Measurements from ENCODE around the gene TMEM87B.

DNA sequence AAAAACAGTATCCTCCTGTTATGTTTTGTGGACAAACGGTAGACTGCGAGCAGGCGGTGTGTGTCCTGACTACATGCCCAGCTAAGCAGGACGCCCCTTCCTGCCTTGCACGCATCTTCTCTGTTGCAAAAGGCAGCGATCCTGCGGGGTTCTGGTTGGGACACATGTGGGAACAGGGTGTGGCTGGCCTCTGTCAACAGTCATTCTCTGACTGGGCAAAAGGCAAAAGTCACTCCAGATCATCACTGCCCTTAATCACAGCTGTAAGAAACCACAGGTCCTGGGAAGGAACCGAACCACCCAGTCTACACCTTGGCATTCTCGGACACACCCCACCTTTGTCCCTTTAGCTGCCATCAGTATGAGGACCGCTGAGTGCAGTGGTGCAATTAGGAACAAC is 44.3 kb upstream of the TMEM87B start:
- TF ChIP-seq POU5F1 (IDR thresholded peaks at IDR 0.05; ENCODE audit: low read depth, low read length) (no peak), POLR2AphosphoS5 (IDR thresholded peaks at IDR 0.05; ENCODE audit: low read depth, low read length) (no peak), EZH2 (IDR thresholded peaks at IDR 0.05; ENCODE audit: low read depth, low read length, severe bottlenecking) (no peak), JUN (IDR thresholded peaks at IDR 0.05; ENCODE audit: low read depth, low read length) (no peak), JUND (IDR thresholded peaks at IDR 0.05; ENCODE audit: low read length) (no peak), SRF (IDR thresholded peaks at IDR 0.05; ENCODE audit: low read depth, low read length) (no peak)
- TF ChIP-seq, protein P1, sequence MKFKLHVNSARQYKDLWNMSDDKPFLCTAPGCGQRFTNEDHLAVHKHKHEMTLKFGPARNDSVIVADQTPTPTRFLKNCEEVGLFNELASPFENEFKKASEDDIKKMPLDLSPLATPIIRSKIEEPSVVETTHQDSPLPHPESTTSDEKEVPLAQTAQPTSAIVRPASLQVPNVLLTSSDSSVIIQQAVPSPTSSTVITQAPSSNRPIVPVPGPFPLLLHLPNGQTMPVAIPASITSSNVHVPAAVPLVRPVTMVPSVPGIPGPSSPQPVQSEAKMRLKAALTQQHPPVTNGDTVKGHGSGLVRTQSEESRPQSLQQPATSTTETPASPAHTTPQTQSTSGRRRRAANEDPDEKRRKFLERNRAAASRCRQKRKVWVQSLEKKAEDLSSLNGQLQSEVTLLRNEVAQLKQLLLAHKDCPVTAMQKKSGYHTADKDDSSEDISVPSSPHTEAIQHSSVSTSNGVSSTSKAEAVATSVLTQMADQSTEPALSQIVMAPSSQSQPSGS (IDR thresholded peaks at IDR 0.05; ENCODE audit: low read length) = no peak
- TF ChIP-seq, protein P2, sequence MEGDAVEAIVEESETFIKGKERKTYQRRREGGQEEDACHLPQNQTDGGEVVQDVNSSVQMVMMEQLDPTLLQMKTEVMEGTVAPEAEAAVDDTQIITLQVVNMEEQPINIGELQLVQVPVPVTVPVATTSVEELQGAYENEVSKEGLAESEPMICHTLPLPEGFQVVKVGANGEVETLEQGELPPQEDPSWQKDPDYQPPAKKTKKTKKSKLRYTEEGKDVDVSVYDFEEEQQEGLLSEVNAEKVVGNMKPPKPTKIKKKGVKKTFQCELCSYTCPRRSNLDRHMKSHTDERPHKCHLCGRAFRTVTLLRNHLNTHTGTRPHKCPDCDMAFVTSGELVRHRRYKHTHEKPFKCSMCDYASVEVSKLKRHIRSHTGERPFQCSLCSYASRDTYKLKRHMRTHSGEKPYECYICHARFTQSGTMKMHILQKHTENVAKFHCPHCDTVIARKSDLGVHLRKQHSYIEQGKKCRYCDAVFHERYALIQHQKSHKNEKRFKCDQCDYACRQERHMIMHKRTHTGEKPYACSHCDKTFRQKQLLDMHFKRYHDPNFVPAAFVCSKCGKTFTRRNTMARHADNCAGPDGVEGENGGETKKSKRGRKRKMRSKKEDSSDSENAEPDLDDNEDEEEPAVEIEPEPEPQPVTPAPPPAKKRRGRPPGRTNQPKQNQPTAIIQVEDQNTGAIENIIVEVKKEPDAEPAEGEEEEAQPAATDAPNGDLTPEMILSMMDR (IDR thresholded peaks at IDR 0.05; ENCODE audit: control extremely low read depth in 1 of 3, insufficient read depth in 1 of 3, low read depth in 1 of 3, low read length in 3 of 3) = no peak

Measured in H1 (cell line).